Mesenchymal stem cell (in vitro differentiated cells and primary cell): ENCODE results near the gene NPY5R.

ENCODE experiments used
- DNase-seq: peaks from one replicate; pipeline ENCODE4 v3.0.0-alpha.2; 2013
- H2AFZ ChIP-seq: one replicate; pipeline ENCODE4 v1.6.1; 2013; ENCODE audit warnings: low read depth, mild to moderate bottlenecking, control low read depth, inconsistent platforms, low read length, moderate library complexity
- H2AK5ac ChIP-seq: 2 replicates; pipeline ENCODE4 v1.6.1; 2013; ENCODE audit warnings: low read length, moderate library complexity, mild to moderate bottlenecking, inconsistent platforms; ENCODE audit not compliant: severe bottlenecking
- H2BK120ac ChIP-seq: one replicate; pipeline ENCODE4 v1.6.1; 2013; ENCODE audit warnings: low read depth, mild to moderate bottlenecking, inconsistent platforms, low read length, moderate library complexity
- H2BK12ac ChIP-seq, 2 experiments: one replicate each; pipeline ENCODE4 v1.6.1; 2013; ENCODE audit warnings: inconsistent platforms in 2 of 2, low read length in 2 of 2, mild to moderate bottlenecking in 2 of 2, moderate library complexity in 2 of 2, control low read depth in 1 of 2
- H2BK15ac ChIP-seq: one replicate; pipeline ENCODE4 v1.6.1; 2013; ENCODE audit warnings: mild to moderate bottlenecking, low read depth, inconsistent platforms; ENCODE audit not compliant: poor library complexity, severe bottlenecking
- H2BK5ac ChIP-seq: 2 replicates; pipeline ENCODE4 v1.6.1; 2013; ENCODE audit warnings: low read depth, mild to moderate bottlenecking, low read length, control low read depth, inconsistent platforms; ENCODE audit not compliant: poor library complexity, severe bottlenecking
- H3K14ac ChIP-seq, 2 experiments: one replicate each; pipeline ENCODE4 v1.6.1; 2013; ENCODE audit warnings: inconsistent platforms in 2 of 2, low read length in 2 of 2, control low read depth in 1 of 2, mild to moderate bottlenecking in 1 of 2, moderate library complexity in 1 of 2
- H3K18ac ChIP-seq, 2 experiments: one replicate each; pipeline ENCODE4 v1.6.1; 2013; ENCODE audit warnings: inconsistent platforms in 2 of 2, low read length in 2 of 2, control low read depth in 1 of 2, low read depth in 1 of 2, mild to moderate bottlenecking in 1 of 2
- H3K23ac ChIP-seq, 2 experiments: one replicate each; pipeline ENCODE4 v1.6.1; 2013; ENCODE audit warnings: inconsistent platforms in 2 of 2, low read length in 2 of 2, mild to moderate bottlenecking in 2 of 2, moderate library complexity in 2 of 2, control low read depth in 1 of 2
- H3K27ac ChIP-seq: 2 replicates; pipeline ENCODE4 v1.5.1; 2013; ENCODE audit warnings: mild to moderate bottlenecking, moderate library complexity, low read length, control low read depth, inconsistent platforms; ENCODE audit not compliant: poor library complexity, severe bottlenecking
- H3K27me3 ChIP-seq, 2 experiments: 2 replicates each; pipeline versions ENCODE4 v1.6.1 to v1.7.0; 2013; ENCODE audit warnings: low read length in 2 of 2, mild to moderate bottlenecking in 2 of 2, moderate library complexity in 2 of 2, control low read depth in 1 of 2, inconsistent platforms in 1 of 2; ENCODE audit not compliant: control insufficient read depth in 1 of 2, insufficient read depth in 1 of 2
- H3K36me3 ChIP-seq, 2 experiments: 2 replicates each; pipeline versions ENCODE4 v1.6.1 to v1.7.0; 2013; ENCODE audit warnings: low read length in 2 of 2, control low read depth in 1 of 2, inconsistent platforms in 1 of 2, low read depth in 1 of 2, mild to moderate bottlenecking in 1 of 2; ENCODE audit not compliant: insufficient read depth in 2 of 2, control insufficient read depth in 1 of 2
- H3K4ac ChIP-seq, 2 experiments: one replicate each; pipeline ENCODE4 v1.6.1; 2013; ENCODE audit warnings: inconsistent platforms in 2 of 2, low read length in 2 of 2, mild to moderate bottlenecking in 2 of 2, moderate library complexity in 2 of 2, control low read depth in 1 of 2, low read depth in 1 of 2
- H3K4me1 ChIP-seq: 2 replicates; pipeline ENCODE4 v1.6.1; 2013; ENCODE audit warnings: low read depth, low read length, control low read depth; ENCODE audit not compliant: control insufficient read depth, insufficient read depth
- H3K4me2 ChIP-seq: 2 replicates; pipeline ENCODE4 v1.6.1; 2013; ENCODE audit warnings: low read length, mild to moderate bottlenecking, inconsistent platforms; ENCODE audit not compliant: poor library complexity, severe bottlenecking
- H3K4me3 ChIP-seq, 2 experiments: 2 replicates each; pipeline versions ENCODE4 v1.5.1 to v1.7.0; 2013; ENCODE audit warnings: low read length in 2 of 2, mild to moderate bottlenecking in 2 of 2, control low read depth in 1 of 2, low read depth in 1 of 2; ENCODE audit not compliant: insufficient read depth in 1 of 2
- H3K79me1 ChIP-seq: replicated peaks from 2 replicates; pipeline ENCODE4 v1.6.1; 2013; ENCODE audit warnings: mild to moderate bottlenecking, control low read depth, low read length, inconsistent platforms; ENCODE audit not compliant: poor library complexity, severe bottlenecking
- H3K9ac ChIP-seq: 2 replicates; pipeline ENCODE4 v1.7.0; 2013; ENCODE audit warnings: mild to moderate bottlenecking, low read length, moderate library complexity
- H3K9me3 ChIP-seq: 2 replicates; pipeline ENCODE4 v1.7.0; 2013; ENCODE audit warnings: mild to moderate bottlenecking, low read length; ENCODE audit not compliant: control insufficient read depth
- H4K8ac ChIP-seq: one replicate; pipeline ENCODE4 v1.6.1; 2013; ENCODE audit warnings: inconsistent platforms, mild to moderate bottlenecking, low read length, moderate library complexity
- H4K91ac ChIP-seq: one replicate; pipeline ENCODE4 v1.6.1; 2013; ENCODE audit warnings: mild to moderate bottlenecking, low read length, inconsistent platforms
- WGBS: methylation state at CpG from one replicate; pipeline ENCODE4 v1.1.7; 2013; ENCODE audit warnings: mixed read lengths; 5-methylcytosine and 5-hydroxymethylcytosine counted together

The NPY5R gene

DNA sequence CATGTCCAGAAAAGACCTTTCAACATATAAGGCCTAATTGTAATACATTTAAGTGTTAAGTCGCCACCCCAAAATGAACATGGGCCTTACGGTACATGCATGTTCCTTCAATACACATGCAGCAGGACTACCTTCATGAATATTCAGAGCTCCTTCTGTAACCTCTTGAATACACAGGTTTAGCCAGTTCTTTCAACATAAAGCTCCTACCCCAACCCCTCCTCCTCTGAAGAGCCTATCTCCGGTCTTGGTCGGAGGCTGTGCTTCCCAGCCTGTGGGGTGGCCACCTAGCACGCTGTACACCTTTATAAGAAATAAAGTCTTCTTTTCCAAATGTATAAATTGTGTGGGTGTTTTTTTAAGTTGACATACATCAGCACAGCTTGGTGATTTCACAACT lies 28.3 kb downstream of the NPY5R start:
- Histone ChIP-seq H3K36me3 (no peaks in the 10 kb centered on the region), H3K23ac (no peak overlapping the region), H3K4me2 (no peak overlapping the region)

GRCh38 chr4:163378661-163379060 lies 35.0 kb downstream of the NPY5R start:
- Histone ChIP-seq H3K14ac (no peak overlapping the region), H4K8ac (no peak overlapping the region), H3K27me3 (no peaks in the 10 kb centered on the region), H3K23ac (no peak overlapping the region), H3K18ac (no peak overlapping the region), H3K27ac (peak overlapping the region; percentile 80), H3K36me3 (no peaks in the 10 kb centered on the region), H3K4me3 (no peak overlapping the region), H3K4ac (no peak overlapping the region), H3K4me2 (no peak overlapping the region), H3K4me1 (peaks cover 7% of the 10 kb centered on the region), H4K91ac (no peak overlapping the region), H2BK5ac (no peak overlapping the region), H2BK12ac (no peak overlapping the region), H2BK15ac (no peak overlapping the region), H2AK5ac (no peak overlapping the region), H3K9ac (no peak overlapping the region), H3K9me3 (no peaks in the 10 kb centered on the region), H3K79me1 (no peaks in the 10 kb centered on the region), H2BK120ac (no peak overlapping the region), H2AFZ (no peak overlapping the region)
- DNase-seq = peak; percentile 16

More for the DNA sequence above, 28.3 kb downstream of the NPY5R start:
- no peak overlapping the region for H3K9ac ChIP-seq
- H2BK12ac ChIP-seq = no peak overlapping the region
- H3K4me3 ChIP-seq = no peak overlapping the region
- DNase-seq = no peak
- no peak overlapping the region for H3K4ac ChIP-seq
- no peak overlapping the region for H2AFZ ChIP-seq
- H4K8ac ChIP-seq = no peak overlapping the region
- H3K79me1 ChIP-seq = no peaks in the 10 kb centered on the region
- H3K14ac ChIP-seq = no peak overlapping the region
- no peak overlapping the region for H4K91ac ChIP-seq
- WGBS = over 99% methylated on average over 3 of the region's 5 CpGs
- no peak overlapping the region for H2BK120ac ChIP-seq
- H3K18ac ChIP-seq = no peak overlapping the region
- H3K27ac ChIP-seq = no peak overlapping the region
- no peak overlapping the region for H2BK15ac ChIP-seq
- H3K4me1 ChIP-seq = no peaks in the 10 kb centered on the region
- no peak overlapping the region for H2BK5ac ChIP-seq
- no peaks in the 10 kb centered on the region for H3K9me3 ChIP-seq
- H3K27me3 ChIP-seq = no peaks in the 10 kb centered on the region
- H2AK5ac ChIP-seq = no peak overlapping the region

DNA sequence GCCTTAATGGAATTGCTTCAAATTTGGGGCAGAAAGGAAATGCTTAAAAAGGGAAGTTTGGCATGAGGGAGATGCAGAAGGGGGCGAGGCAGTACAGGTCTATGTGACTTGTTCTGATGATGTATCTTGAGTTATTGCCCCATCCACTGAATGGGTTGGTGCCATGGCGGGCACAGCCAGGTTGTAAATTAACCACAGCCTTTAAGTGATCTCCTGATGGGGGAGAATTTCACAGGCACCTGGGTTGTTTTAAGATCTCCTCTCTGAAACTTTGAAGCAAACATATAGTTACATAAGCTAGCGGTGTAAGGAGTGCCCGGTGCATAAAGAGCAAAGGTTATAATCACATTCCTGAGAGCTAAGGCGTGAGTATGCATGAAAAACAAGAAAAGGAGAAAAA lies 37.0 kb downstream of the NPY5R start:
- Histone ChIP-seq H3K27ac (no peak overlapping the region), H3K4me1 (peaks cover 7% of the 10 kb centered on the region), H4K91ac (no peak overlapping the region), H3K4me2 (no peak overlapping the region), H3K27me3 (no peaks in the 10 kb centered on the region), H3K79me1 (no peaks in the 10 kb centered on the region), H3K14ac (no peak overlapping the region), H3K4ac (no peak overlapping the region), H4K8ac (no peak overlapping the region), H3K36me3 (no peaks in the 10 kb centered on the region), H3K23ac (no peak overlapping the region), H2AFZ (no peak overlapping the region), H3K9ac (no peak overlapping the region), H2AK5ac (no peak overlapping the region), H3K18ac (no peak overlapping the region), H3K4me3 (no peak overlapping the region), H2BK5ac (no peak overlapping the region), H2BK12ac (no peak overlapping the region), H3K9me3 (no peaks in the 10 kb centered on the region), H2BK120ac (no peak overlapping the region), H2BK15ac (no peak overlapping the region)
- no peak for DNase-seq
- WGBS = 81% methylated on average over 5 of the region's 5 CpGs

DNA sequence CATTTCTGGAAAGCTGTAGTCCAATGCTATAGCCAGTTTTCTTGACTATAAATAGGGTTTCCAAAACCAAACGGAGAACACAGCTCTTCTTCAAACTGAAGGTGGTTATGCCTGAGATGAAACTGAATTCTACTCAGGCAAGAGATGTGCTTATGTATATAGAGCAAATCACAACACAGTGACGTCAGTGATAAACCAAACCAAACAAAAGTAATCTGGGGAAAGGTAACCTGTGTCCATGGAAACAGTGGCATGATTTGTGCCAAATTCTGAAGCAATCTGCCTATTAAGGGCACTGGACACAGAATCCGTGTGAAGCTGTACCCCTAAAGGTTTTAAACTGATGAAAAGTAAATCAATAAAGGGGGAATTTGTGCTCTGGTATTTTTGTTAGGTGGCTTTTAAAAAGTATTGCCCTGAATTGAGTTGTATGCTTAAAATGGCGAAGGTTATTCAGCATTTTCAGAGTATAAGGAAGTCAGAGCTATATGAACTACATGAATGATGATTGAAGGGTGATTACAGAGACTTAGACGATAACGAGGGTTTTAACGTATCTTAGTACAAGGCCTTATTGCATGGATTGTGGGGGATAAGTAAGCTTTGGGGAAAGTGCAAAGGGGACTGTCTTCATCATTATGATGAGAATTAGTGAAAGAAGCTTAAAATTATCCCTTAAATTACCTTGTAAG lies 38.6 kb downstream of the NPY5R start:
- WGBS = 91% methylated on average over 7 of the region's 7 CpGs
- peak overlapping the region; percentile 96 for H2AK5ac ChIP-seq

More for the DNA sequence above, 38.6 kb downstream of the NPY5R start:
- no peak overlapping the region for H3K4me2 ChIP-seq
- H3K36me3 ChIP-seq = no peaks in the 10 kb centered on the region
- H3K14ac ChIP-seq = no peak overlapping the region
- H3K79me1 ChIP-seq = no peaks in the 10 kb centered on the region
- peaks cover 7% of the 10 kb centered on the region for H3K4me1 ChIP-seq
- H2BK15ac ChIP-seq = no peak overlapping the region
- H4K91ac ChIP-seq = no peak overlapping the region
- no peak overlapping the region for H3K4me3 ChIP-seq
- no peaks in the 10 kb centered on the region for H3K9me3 ChIP-seq
- DNase-seq = no peak
- no peak overlapping the region for H4K8ac ChIP-seq
- H3K18ac ChIP-seq = no peak overlapping the region
- H2BK120ac ChIP-seq = no peak overlapping the region
- no peak overlapping the region for H2BK5ac ChIP-seq
- H3K27me3 ChIP-seq = no peaks in the 10 kb centered on the region
- H3K4ac ChIP-seq = no peak overlapping the region
- no peak overlapping the region for H3K9ac ChIP-seq
- H2BK12ac ChIP-seq = no peak overlapping the region
- no peak overlapping the region for H3K23ac ChIP-seq
- no peak overlapping the region for H3K27ac ChIP-seq
- H2AFZ ChIP-seq = no peak overlapping the region
